SK-N-SH (cell line): Measurements from ENCODE around the gene TRPM3.

ENCODE experiments used
- TEAD4 ChIP-seq: IDR thresholded peaks from 2 replicates; pipeline ENCODE4 v1.4.0; 2012; ENCODE audit warnings: mild to moderate bottlenecking, borderline replicate concordance; ENCODE audit not compliant: insufficient read depth
- TF ChIP-seq, protein P1 (sequence below): fragments of 200-600 bp; sonication (generic); IDR thresholded peaks from 2 replicates; pipeline ENCODE4 v1.6.1; 2017; ENCODE audit warnings: antibody characterized with exemption, mild to moderate bottlenecking, moderate library complexity

- TF ChIP-seq, protein P1, sequence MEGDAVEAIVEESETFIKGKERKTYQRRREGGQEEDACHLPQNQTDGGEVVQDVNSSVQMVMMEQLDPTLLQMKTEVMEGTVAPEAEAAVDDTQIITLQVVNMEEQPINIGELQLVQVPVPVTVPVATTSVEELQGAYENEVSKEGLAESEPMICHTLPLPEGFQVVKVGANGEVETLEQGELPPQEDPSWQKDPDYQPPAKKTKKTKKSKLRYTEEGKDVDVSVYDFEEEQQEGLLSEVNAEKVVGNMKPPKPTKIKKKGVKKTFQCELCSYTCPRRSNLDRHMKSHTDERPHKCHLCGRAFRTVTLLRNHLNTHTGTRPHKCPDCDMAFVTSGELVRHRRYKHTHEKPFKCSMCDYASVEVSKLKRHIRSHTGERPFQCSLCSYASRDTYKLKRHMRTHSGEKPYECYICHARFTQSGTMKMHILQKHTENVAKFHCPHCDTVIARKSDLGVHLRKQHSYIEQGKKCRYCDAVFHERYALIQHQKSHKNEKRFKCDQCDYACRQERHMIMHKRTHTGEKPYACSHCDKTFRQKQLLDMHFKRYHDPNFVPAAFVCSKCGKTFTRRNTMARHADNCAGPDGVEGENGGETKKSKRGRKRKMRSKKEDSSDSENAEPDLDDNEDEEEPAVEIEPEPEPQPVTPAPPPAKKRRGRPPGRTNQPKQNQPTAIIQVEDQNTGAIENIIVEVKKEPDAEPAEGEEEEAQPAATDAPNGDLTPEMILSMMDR, result no peak
- TF ChIP-seq TEAD4, result no peak
Measured at GRCh38 chr9:70971723-70972122, 149.7 kb downstream of the TRPM3 start.
